K562 (cell line): ENCODE results near the gene ZNF451. TPM values are rescaled to one million over a fixed set of nuclear protein-coding genes. Genes with fewer than 3 reads are reported as not detected.

Experiments
- ELF4 ChIP-seq: fragments of 450-650 bp; formaldehyde crosslinking; IDR thresholded peaks from 2 replicates; pipeline ENCODE4 v1.4.0; 2022; ENCODE audit warnings: missing genetic modification characterization
- ESRRA ChIP-seq: fragments of 450-650 bp; IDR thresholded peaks from 2 replicates; pipeline ENCODE4 v1.6.1; 2014; ENCODE audit warnings: low read depth, mild to moderate bottlenecking, moderate library complexity, borderline replicate concordance
- FOXK2 ChIP-seq, 2 experiments: fragments of 450-650 bp; IDR thresholded peaks in 1 of 2; conservative IDR thresholded peaks in 1 of 2; 2 replicates each; pipeline ENCODE4 v1.6.1; 2016; ENCODE audit warnings: low read depth in 2 of 2, mild to moderate bottlenecking in 1 of 2
- MAFK ChIP-seq: IDR thresholded peaks from 2 replicates; pipeline ENCODE4 v1.6.1; 2011; ENCODE audit warnings: low read length, improper control_type of control experiment
- MCM2 ChIP-seq: fragments of 450-650 bp; IDR thresholded peaks from 2 replicates; pipeline ENCODE4 v1.6.1; 2017; ENCODE audit warnings: low read depth, mild to moderate bottlenecking
- MEF2D ChIP-seq: conservative IDR thresholded peaks from 2 replicates; pipeline ENCODE4 v1.6.1; 2016; ENCODE audit warnings: low read depth, missing genetic modification characterization, missing compliant biosample characterization
- NFE2 ChIP-seq: IDR thresholded peaks from 2 replicates; pipeline ENCODE4 v1.6.1; 2014; ENCODE audit warnings: antibody characterized with exemption, low read depth
- PATZ1 ChIP-seq: fragments of 250-450 bp; sonication (Bioruptor Pico); IDR thresholded peaks from 2 replicates; pipeline ENCODE4 v1.5.0; 2020; ENCODE audit warnings: mild to moderate bottlenecking, borderline replicate concordance
- SMARCA4 ChIP-seq: fragments of 450-650 bp; IDR thresholded peaks from 2 replicates; pipeline ENCODE4 v1.6.1; 2016
- polyA plus RNA-seq, 8 experiments: library from polyadenylated mRNA; depleted of rRNA in 4 of 8; stranded (reverse) in 5 of 8; unstranded in 3 of 8; fragments of >200 nt; fragmentation: Nextera tagmentation in 2 of 8; fragmentation: Illumina TruSeq in 1 of 8; extraction: Ambion mirVana in 2 of 8; extraction: Trizol in 1 of 8; gene quantifications; 2 replicates each; pipeline versions ENCODE4 v1.2.1 to v1.2.3, GENCODE V29; 2011 to 2014; ENCODE audit warnings: inconsistent platforms in 1 of 8, missing spikeins in 1 of 8
- total RNA-seq, 7 experiments: library from RNA; depleted of rRNA in 6 of 7; stranded (reverse); fragments of >200 nt in 6 of 7; fragmentation: Illumina TruSeq in 2 of 7; extraction: Trizol in 2 of 7; gene quantifications; 2 replicates each; pipeline versions ENCODE4 v1.2.1 to v1.2.3, GENCODE V29; 2011 to 2021; ENCODE audit warnings: low replicate concordance in 1 of 7
- TF ChIP-seq, protein P1 (sequence below): fragments of 450-650 bp; IDR thresholded peaks from 2 replicates; pipeline ENCODE4 v1.6.1; 2016; ENCODE audit warnings: mild to moderate bottlenecking, moderate library complexity

Gene ZNF451
- total and polyA plus RNA-seq, 9 of the 15 experiments (the other 6 are each of a cell fraction or from before 2014, with no cell fraction given) = 16.1 to 74.3 (median 38.3) TPM

- TF ChIP-seq, protein P1, sequence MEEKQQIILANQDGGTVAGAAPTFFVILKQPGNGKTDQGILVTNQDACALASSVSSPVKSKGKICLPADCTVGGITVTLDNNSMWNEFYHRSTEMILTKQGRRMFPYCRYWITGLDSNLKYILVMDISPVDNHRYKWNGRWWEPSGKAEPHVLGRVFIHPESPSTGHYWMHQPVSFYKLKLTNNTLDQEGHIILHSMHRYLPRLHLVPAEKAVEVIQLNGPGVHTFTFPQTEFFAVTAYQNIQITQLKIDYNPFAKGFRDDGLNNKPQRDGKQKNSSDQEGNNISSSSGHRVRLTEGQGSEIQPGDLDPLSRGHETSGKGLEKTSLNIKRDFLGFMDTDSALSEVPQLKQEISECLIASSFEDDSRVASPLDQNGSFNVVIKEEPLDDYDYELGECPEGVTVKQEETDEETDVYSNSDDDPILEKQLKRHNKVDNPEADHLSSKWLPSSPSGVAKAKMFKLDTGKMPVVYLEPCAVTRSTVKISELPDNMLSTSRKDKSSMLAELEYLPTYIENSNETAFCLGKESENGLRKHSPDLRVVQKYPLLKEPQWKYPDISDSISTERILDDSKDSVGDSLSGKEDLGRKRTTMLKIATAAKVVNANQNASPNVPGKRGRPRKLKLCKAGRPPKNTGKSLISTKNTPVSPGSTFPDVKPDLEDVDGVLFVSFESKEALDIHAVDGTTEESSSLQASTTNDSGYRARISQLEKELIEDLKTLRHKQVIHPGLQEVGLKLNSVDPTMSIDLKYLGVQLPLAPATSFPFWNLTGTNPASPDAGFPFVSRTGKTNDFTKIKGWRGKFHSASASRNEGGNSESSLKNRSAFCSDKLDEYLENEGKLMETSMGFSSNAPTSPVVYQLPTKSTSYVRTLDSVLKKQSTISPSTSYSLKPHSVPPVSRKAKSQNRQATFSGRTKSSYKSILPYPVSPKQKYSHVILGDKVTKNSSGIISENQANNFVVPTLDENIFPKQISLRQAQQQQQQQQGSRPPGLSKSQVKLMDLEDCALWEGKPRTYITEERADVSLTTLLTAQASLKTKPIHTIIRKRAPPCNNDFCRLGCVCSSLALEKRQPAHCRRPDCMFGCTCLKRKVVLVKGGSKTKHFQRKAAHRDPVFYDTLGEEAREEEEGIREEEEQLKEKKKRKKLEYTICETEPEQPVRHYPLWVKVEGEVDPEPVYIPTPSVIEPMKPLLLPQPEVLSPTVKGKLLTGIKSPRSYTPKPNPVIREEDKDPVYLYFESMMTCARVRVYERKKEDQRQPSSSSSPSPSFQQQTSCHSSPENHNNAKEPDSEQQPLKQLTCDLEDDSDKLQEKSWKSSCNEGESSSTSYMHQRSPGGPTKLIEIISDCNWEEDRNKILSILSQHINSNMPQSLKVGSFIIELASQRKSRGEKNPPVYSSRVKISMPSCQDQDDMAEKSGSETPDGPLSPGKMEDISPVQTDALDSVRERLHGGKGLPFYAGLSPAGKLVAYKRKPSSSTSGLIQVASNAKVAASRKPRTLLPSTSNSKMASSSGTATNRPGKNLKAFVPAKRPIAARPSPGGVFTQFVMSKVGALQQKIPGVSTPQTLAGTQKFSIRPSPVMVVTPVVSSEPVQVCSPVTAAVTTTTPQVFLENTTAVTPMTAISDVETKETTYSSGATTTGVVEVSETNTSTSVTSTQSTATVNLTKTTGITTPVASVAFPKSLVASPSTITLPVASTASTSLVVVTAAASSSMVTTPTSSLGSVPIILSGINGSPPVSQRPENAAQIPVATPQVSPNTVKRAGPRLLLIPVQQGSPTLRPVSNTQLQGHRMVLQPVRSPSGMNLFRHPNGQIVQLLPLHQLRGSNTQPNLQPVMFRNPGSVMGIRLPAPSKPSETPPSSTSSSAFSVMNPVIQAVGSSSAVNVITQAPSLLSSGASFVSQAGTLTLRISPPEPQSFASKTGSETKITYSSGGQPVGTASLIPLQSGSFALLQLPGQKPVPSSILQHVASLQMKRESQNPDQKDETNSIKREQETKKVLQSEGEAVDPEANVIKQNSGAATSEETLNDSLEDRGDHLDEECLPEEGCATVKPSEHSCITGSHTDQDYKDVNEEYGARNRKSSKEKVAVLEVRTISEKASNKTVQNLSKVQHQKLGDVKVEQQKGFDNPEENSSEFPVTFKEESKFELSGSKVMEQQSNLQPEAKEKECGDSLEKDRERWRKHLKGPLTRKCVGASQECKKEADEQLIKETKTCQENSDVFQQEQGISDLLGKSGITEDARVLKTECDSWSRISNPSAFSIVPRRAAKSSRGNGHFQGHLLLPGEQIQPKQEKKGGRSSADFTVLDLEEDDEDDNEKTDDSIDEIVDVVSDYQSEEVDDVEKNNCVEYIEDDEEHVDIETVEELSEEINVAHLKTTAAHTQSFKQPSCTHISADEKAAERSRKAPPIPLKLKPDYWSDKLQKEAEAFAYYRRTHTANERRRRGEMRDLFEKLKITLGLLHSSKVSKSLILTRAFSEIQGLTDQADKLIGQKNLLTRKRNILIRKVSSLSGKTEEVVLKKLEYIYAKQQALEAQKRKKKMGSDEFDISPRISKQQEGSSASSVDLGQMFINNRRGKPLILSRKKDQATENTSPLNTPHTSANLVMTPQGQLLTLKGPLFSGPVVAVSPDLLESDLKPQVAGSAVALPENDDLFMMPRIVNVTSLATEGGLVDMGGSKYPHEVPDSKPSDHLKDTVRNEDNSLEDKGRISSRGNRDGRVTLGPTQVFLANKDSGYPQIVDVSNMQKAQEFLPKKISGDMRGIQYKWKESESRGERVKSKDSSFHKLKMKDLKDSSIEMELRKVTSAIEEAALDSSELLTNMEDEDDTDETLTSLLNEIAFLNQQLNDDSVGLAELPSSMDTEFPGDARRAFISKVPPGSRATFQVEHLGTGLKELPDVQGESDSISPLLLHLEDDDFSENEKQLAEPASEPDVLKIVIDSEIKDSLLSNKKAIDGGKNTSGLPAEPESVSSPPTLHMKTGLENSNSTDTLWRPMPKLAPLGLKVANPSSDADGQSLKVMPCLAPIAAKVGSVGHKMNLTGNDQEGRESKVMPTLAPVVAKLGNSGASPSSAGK = no peak
- TF ChIP-seq MAFK (peak; percentile 15; the same call in 1 of the 2 replicates), MCM2 (no peak), MEF2D (tag) (no peak), SMARCA4 (0 out of 2 replicates have a peak, but pooled peaks have one; percentile 13), ESRRA (no peak), PATZ1 (CRISPR knock-in tag) (no peak), FOXK2 (conservative IDR thresholded peaks at IDR 0.05 in 1 of 2, IDR thresholded peaks at IDR 0.05 in 1 of 2; ENCODE audit: low read depth in 2 of 2) (no peak), NFE2 (peak; percentile 66), ELF4 (CRISPR knock-in tag) (no peak)
- TF ChIP-seq, all 486 proteins: peak for 9
Measured at GRCh38 chr6:57210060-57210459, 120.1 kb downstream of the ZNF451 start (continued).
